GM12874 (cell line): ENCODE measurements around the gene PGS1.

Experiments used
- TF ChIP-seq, protein P1 (sequence below): IDR thresholded peaks from 2 replicates; pipeline ENCODE4 v1.5.1; 2011; ENCODE audit warnings: low read depth, mild to moderate bottlenecking, control low read depth, low read length, moderate library complexity; ENCODE audit not compliant: insufficient read depth

The PGS1 gene

DNA sequence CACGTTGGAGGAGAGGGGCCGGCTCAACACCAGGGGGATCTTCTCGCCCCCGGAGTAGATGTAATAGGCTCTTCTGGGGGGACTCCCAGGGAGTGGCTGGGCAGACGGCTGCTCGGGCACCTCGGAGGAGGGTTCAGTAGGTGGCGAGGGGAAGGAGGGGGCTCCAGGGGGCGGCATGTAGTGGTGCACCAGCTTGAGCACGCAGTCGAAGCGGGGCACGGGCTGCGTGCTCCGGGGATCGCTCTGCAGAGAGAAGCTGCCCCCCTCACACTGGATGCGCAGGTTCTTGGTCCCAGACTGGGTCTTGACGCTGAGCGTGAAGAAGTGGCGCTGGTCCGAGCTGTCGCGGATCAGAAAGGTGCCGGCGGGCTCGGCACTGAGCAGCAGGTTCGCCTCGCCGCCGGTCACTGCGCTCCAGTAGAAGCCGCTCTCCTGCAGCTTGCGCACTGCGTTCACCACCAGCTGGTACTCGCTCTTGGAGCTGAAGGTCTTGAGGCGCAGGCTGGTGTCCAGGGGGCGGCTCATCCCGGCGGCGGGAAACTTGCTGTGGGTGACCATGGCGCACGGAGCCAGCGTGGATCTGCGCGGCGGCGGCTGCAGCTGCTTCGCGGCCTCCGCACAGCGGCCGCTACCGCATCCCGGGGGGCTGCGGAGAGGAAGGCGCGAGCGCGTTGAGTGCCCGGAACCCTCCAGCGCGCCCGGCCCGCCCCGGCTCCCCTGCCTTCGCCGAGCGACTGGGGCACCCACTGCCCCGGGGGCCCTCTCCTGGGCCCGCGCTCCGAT is 19.7 kb upstream of the PGS1 start:
- TF ChIP-seq, protein P1, sequence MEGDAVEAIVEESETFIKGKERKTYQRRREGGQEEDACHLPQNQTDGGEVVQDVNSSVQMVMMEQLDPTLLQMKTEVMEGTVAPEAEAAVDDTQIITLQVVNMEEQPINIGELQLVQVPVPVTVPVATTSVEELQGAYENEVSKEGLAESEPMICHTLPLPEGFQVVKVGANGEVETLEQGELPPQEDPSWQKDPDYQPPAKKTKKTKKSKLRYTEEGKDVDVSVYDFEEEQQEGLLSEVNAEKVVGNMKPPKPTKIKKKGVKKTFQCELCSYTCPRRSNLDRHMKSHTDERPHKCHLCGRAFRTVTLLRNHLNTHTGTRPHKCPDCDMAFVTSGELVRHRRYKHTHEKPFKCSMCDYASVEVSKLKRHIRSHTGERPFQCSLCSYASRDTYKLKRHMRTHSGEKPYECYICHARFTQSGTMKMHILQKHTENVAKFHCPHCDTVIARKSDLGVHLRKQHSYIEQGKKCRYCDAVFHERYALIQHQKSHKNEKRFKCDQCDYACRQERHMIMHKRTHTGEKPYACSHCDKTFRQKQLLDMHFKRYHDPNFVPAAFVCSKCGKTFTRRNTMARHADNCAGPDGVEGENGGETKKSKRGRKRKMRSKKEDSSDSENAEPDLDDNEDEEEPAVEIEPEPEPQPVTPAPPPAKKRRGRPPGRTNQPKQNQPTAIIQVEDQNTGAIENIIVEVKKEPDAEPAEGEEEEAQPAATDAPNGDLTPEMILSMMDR: no peak

DNA sequence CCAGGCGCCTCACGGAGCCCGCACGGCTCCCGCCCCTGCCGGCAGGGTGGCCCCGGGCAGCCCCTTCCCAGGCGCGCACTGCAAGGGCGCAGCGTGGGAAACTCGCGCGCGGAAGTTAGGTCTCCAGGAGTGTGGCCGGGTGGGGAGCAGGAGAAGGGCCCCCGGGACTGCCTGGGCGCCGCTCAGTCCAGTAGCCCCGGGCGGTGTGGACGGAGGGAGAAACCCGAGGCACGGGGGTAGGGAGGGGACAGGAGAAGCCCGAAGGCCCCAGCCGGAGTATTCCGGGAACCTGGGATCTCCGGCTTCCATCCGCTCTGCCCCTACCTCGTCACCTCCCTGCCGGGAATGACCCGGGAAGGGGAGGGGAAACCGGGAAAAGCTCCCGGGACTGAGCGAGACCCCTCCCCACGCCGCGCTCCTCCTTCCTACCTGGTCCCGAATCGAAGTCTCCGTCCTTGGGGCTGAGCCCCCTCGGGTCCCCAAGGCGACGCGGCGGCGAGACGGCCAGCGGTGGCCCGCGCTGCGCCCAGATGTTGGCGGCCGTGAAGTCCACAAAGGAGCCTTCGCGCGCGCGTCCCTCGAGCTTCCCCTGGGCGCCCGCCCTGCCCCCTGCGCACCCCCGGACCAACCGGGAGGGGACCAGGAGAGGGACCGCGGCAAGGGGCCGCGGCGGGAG is 19.0 kb upstream of the PGS1 start:
- TF ChIP-seq, protein P1: no peak

DNA sequence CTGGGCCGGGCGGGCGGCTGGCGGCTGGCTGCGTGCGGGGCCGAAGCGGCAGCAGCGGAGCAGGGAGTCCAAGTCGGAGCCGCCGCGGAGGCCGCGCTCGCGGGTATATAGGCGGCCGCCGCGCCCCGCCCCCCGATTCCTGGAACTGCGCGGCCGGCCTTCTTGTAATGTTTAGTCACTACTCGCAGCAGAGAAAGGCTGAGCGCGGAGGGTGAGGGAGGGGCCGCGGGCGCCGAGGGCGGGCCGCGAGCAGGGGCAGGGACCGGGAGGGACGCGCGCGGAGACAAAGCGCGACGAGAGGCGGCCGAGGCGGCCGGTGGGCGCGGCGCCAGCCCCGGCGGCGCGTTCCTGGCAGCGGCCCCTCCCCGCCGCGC is 18.5 kb upstream of the PGS1 start, which contains the start of gene SOCS3:
TSS of gene SOCS3 (minus strand) at position 81 of the 374 bp plus-strand sequence. CDS start 982 bp downstream, outside the sequence.
- TF ChIP-seq, protein P1: no peak

DNA sequence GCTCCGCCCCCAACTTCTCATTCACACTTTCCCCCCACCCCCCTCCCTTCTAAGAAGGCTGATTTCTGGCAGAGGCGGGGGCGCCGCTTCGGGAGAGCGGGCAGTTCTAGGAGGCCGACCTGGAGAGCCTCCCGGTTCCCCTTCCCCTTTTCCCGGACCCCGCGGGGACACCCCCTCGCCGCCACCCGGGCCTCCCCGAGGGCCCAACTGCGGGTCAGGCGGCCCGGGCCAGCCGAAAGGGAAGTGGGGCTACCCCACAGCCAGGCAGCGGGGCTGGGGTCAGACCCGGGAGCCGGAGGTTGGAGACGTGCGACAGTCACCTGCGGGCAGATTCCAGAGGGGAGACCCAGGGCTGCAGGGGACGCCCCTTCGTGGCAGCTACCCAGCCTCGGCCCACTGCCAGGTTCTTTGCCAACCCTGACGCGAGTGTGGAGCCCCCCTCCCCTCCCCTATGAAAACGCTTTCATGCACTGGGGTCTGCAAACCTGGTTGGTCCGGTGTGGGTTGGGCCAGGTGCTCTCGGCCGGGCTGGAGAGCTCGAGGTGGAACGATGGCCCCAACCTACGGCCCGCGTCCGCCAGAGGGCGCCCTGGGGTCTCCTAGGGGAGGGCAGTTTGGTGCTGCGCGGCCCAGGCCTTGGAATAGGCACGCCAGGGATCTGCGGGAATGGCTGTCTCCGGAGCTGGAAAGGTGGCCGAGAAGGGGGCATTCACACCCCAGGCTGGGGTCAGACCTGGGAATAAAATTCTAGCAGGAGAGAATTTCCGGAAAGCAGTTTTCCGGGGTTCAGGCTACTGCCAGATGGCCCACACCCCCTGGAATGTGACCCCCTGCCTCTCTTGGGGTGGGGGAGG is 17.9 kb upstream of the PGS1 start:
- TF ChIP-seq, protein P1: peak; percentile 98

DNA sequence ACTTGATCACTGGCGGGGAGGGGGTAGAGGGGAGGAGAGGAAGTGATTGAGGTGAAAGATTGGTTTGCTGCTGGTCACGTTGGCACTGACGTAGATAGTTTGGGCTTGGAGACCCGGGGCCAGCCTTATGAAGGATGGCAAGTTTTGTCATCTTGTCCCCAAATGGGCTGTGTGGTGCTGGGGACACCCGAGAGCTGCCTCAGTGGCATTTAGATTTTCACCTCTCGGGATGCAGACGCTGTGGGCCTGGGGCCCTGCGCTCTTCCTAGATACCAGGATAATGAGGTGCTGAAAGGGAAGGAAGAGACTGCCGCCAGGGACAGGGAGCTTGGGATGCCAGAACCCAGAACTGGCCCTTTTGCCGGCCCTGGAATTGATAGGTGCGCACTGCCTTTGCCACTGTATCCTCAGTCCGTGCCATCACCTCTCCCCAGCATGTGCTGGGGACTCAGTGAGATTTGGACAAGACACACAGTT is 17.2 kb upstream of the PGS1 start:
- TF ChIP-seq, protein P1: no peak

DNA sequence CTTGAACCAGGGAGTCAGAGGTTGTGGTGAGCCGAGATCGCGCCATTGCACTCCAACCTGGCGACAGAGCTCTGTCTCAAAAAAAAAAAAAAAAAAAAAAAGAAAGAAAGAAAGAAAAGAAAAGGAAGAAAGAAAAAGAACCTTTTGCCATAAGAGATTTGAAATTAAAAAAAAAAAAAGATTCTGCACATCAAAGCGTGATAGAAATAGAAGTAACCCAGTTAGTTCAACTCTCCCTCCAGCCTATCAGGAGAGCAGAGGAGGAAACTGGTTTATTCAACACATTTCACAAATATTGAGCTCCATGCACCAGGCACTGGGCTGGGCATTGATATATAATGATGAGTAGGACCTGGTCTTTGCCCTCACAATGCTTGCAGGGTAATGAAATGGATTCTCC is 16.2 kb upstream of the PGS1 start:
- TF ChIP-seq, protein P1: no peak

DNA sequence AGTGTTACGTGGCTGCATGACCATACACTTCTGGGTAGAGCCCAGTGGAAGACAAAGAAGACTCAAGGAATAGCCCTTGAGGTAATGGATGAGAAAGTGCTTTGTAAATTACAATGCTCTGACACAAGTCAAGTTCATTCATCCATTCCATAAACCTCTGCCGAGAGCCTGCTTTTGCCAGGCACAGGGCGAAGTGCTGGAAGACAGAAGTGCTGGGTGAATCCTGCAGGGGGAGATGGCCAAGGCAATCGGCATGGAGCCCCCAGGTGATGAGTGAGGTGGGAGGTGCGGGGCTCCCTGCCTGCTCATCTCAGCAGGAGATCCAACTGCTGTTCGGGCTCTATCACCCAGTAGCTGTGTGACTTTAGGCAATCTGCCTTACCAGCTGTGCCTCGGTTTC is 15.8 kb upstream of the PGS1 start:
- TF ChIP-seq, protein P1: no peak
